Medulla oblongata (tissue), 1 donor: ENCODE data around the gene ATP6V1C2.

ENCODE experiments used
- DNase-seq: peaks from one replicate; pipeline ENCODE4 v3.0.0-alpha.2; 2015; ENCODE audit errors: extremely low spot score

The ATP6V1C2 gene

GRCh38 chr2:10732924-10733565 is 11.6 kb downstream of the ATP6V1C2 start:
- DNase-seq = no peak

- no peak for DNase-seq
These were observed 12.1 kb downstream of the ATP6V1C2 start for GRCh38 chr2:10733566-10733925.

GRCh38 chr2:10733980-10734379 is 12.6 kb downstream of the ATP6V1C2 start:
- DNase-seq = no peak

GRCh38 chr2:10738192-10738591 is 16.8 kb downstream of the ATP6V1C2 start:
- DNase-seq = no peak

GRCh38 chr2:10740226-10740625 is 18.8 kb downstream of the ATP6V1C2 start:
- DNase-seq = no peak

DNA sequence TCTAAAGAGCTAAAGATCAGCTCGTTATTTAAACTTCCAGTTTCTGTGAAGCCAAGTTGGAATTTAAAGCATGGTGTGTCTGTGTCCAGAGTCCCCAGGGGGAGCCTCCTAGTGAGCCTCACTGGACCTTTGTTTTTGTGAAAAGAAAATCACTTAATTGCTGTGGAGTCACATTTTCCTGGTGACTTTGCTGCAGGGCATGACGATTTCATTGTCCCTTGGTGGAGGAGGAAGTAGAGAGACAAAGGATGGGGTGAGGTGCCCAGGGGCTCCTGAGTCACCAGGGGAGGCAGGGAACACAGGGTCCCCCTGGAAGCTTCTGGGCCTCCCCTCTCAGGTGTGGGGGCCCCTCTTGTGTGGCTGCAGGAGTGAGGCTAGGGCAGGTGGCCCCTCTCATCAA is 19.7 kb downstream of the ATP6V1C2 start:
- DNase-seq = no peak

- no peak for DNase-seq
These were observed 21.2 kb downstream of the ATP6V1C2 start for GRCh38 chr2:10742666-10743065.

DNA sequence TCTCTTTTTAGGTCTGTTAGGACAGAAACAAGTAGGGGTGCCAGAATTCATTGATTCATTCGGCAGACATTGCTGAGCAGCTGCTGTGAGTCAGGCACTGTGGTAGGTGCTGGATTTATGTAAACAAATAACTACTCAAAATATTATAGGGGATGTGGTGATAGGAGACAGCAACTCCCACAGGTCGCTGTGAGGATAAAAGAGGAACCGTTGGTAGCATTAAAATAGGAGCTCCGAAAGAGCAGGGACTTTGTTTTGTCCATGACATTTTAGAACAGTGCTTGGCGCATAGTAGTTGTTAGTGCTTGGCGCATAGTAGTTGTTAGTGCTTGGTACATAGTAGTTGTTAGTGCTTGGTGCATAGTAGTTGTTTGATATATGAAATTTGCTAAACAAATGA is 29.2 kb downstream of the ATP6V1C2 start:
- no peak for DNase-seq

DNA sequence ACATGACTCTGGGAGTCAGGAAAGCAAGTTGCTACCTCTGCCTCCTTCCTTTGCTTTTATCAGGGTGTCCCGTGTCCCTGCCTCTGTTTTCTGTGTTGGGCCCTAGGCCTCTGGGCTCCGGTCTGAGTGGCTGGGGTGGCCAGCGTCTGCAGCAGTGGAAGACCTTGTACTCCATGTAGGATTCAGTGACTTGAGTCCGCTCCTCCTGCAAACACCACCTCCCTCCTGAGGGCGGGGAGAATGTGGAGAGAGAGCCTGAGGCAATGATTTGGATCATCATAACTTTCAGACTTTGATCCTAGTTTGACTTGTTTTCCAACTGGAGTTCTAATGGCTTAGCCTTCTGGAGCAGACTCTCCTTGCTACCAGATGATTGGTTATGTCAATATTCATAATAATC is 30.8 kb downstream of the ATP6V1C2 start:
- DNase-seq = no peak

GRCh38 chr2:10753156-10753555 is 31.7 kb downstream of the ATP6V1C2 start:
- DNase-seq = no peak

DNA sequence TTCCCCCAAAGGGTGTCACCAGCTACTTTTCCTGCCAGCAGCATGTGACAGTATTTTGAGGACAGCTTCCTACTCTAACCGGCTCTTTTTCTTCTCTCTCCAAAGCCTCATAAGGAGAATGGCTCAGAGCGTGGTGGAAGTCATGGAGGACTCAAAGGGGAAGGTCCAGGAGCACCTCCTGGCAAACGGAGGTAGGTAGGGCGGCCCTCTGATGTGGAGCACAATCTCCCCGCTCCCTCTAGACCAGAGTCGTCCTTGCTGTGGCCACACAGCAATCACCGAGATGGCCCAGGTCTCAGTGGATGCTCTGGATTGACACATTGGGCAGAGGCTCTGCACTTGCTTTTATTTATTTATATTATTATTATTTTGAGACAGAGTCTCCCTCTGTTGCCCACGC is 32.4 kb downstream of the ATP6V1C2 start:
- DNase-seq = no peak

DNA sequence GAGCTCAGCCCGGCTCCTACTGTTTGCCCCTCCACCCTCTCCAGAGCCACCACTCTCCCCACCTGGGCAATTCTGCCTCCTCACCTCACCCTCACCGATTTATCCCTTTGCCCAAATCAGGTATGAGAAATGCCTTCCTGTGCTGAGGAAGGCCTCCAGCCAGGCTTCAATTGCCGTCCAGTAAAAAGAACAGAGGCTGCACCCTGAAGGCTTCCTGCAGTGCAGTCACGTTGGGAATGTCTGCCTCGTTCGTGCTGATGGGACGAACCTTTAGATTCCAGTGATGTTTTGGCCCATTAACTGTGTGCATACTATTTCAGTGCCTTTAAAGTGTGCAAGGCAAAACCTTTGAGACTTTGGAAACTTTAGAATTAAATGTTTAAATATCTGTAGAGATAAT is 34.2 kb downstream of the ATP6V1C2 start:
- DNase-seq = no peak

GRCh38 chr2:10757814-10758286 is 36.4 kb downstream of the ATP6V1C2 start:
- DNase-seq = no peak

DNA sequence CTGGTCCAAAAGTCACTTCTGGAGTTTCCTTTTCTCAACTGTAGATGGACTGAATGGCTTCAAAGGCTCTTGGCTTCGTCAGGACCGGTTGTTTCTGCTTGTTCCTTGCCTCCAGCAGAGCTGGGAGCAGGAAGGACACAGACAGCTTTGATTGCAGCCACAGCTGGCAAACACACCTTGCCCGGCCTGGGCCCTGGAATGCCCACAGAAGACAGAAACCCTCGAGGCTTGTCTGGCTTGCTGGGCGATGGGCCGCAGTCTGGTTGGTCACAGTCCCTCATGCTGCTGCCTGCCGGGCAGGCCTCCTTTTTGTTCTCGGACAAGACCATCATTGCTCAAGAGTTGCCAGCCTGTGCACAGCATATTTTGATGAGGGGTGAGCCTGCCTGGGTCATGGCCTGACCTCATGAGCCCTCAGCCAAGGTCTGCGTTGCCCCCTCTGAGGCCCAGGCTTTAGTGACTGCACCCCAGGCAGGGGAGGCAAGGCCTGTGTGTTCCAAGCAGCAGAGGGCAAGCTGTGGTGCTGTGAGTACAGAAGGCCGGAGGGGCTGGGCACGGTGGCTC is 37.8 kb downstream of the ATP6V1C2 start:
- DNase-seq = no peak

- no peak for DNase-seq
These were observed 39.5 kb downstream of the ATP6V1C2 start for GRCh38 chr2:10760794-10761504.

DNA sequence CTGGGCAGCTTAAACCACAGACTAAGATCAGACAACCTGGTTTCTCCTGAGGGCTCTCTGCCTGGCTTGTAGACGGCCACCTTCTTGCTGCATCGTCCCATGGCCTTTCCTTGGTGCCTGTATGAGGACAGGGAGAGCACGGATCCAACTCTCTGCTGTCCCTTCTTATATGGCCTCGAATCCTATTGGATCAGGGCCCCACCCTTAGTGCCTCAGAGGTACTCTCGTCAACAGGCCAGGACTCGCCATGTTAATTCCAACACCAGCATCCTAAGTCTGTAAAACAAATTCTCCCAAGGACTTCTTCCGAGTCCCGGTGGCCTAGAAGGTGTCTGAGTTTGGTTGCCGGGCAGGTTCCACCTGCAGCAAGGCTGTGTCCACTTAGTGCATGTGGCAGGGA is 40.2 kb downstream of the ATP6V1C2 start:
- DNase-seq = no peak

DNA sequence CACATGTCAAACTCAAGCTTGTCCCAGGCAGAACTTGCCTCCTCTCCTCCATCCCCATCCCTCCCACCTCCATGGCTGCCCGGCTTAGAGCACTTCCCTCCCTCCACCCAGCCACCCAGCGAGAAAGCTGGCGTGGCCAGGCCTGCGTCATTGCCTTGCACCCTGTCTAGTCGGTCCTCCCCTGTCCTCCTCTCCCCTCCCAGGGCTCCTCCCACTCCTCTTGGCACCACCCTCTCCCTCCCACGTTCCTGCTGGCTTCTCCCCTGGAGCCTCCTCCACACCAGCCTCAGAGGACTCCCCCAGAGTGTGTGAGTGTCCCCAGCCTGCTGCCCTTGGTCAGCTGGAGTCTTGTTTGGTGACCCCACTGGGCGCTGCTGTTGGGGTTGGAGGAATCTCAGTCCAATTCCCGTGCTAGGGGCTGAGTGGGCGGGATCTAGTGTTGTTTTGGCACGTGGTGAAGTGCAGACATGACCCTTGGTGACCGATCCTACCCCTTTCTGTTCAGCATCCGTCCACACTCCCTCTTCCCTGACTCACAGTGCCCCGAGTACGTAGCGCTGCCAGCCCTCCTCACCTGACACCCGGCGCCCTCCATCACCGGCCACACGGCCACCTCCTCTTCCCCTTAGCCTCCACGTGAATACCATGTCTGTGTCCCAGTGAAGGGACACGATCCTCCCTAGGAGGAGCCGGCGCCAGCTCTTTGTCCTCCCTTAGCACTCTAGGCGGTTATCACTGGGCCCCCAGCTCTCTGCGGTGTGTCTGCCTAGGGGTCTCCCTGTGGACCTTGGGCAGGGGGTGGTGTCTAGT is 41.4 kb downstream of the ATP6V1C2 start:
- no peak for DNase-seq

GRCh38 chr2:10763461-10763800 is 42.0 kb downstream of the ATP6V1C2 start:
- no peak for DNase-seq

DNA sequence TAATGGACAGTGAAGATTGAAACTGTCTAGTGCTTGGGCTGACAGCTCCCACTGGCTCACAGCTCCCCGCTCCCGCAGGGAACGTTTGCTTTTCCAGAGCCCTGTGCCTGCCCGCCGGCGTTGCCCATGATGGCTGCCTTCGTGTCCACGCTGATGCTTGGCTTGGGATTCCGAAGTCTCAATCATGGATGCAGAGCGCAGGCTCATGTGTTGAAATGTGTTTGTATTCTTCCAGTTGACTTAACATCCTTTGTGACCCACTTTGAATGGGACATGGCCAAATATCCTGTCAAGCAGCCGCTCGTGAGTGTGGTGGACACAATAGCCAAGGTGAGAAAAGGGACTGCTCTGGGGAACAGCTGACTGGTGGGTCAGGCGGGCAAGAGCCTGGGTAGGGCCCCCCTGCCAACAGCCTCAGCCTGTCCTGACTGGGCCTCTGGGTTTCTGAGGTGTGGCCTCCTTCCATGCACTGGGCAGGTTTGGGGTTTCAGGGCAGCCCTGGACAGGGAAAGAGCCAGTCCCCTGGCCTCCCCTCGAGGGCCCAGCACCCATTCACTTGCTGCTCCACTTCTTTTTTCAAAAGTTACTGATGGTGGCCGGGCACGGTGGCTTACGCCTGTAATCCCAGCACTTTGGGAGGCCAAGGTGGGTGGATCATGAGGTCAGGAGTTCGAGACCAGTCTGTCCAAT is 42.8 kb downstream of the ATP6V1C2 start:
- no peak for DNase-seq

DNA sequence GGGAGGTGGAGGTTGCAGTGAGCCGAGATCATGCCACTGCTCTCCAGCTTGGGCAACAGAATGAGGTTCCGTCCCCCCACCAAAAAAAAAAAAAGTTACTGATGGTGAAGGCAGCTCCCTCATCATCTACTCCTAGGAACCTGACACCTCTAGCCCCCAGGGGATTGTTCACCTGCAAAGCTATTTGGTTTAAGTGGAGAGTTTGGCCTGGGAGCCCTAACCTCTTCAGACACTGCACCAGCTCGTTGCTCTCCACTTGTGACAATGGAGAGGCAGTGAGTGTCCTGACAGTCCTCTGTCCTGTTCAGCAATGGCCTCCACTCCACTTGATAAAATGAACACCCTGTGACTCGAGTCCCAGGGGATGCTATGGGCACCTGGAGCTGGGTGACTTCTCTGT is 43.5 kb downstream of the ATP6V1C2 start:
- no peak for DNase-seq

DNA sequence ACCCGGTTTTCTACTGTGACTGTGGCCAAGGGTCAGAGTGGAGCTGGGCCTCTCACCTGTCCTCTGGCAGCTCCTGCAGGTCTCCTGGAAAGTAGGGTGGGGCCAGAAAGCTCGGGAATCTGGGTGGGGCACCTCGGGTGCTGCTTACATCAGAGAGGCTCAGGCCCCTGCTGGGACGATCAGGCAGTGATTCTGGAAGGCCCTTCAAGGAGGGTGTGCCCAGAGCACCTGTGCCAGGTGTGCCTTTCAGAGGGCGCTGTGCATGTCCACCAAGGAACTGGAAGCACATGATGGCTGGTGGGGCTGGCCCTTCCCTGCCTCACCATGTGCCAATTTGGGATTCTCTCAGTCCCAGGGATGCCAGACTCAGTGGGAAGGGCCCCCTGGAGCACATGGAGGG is 44.0 kb downstream of the ATP6V1C2 start:
- no peak for DNase-seq

GRCh38 chr2:10765914-10766313 is 44.5 kb downstream of the ATP6V1C2 start:
- no peak for DNase-seq
